Ishikawa (cell line): ENCODE results near the gene LIMD2.

ENCODE experiments used
- CEBPB ChIP-seq: IDR thresholded peaks from 2 replicates; pipeline ENCODE4 v1.6.1; 2012
- CREB1 ChIP-seq: IDR thresholded peaks from 2 replicates; pipeline ENCODE4 v1.6.1; 2012; ENCODE audit warnings: low read depth
- EGR1 ChIP-seq: IDR thresholded peaks from 2 replicates; pipeline ENCODE4 v1.6.1; 2012
- EP300 ChIP-seq: IDR thresholded peaks from 2 replicates; pipeline ENCODE4 v1.6.1; 2012; ENCODE audit warnings: borderline replicate concordance
- FOXM1 ChIP-seq: IDR thresholded peaks from 2 replicates; pipeline ENCODE4 v1.6.1; 2012; ENCODE audit warnings: low read depth, borderline replicate concordance
- MAX ChIP-seq: IDR thresholded peaks from 2 replicates; pipeline ENCODE4 v1.6.1; 2012
- NFIC ChIP-seq: IDR thresholded peaks from 2 replicates; pipeline ENCODE4 v1.6.1; 2012
- RAD21 ChIP-seq: IDR thresholded peaks from 2 replicates; pipeline ENCODE4 v1.6.1; 2012; ENCODE audit warnings: low read depth
- REST ChIP-seq: IDR thresholded peaks from 2 replicates; pipeline ENCODE4 v1.6.1; 2012; ENCODE audit warnings: low read depth, mild to moderate bottlenecking
- TAF1 ChIP-seq: IDR thresholded peaks from 2 replicates; pipeline ENCODE4 v1.6.1; 2012; ENCODE audit warnings: low read depth, mild to moderate bottlenecking
- TCF12 ChIP-seq: IDR thresholded peaks from 2 replicates; pipeline ENCODE4 v1.6.1; 2012; ENCODE audit warnings: low read depth
- TEAD4 ChIP-seq: IDR thresholded peaks from 2 replicates; pipeline ENCODE4 v1.6.1; 2012
- USF1 ChIP-seq: IDR thresholded peaks from 2 replicates; pipeline ENCODE4 v1.6.1; 2012
- YY1 ChIP-seq: IDR thresholded peaks from 2 replicates; pipeline ENCODE4 v1.6.1; 2012; ENCODE audit warnings: low read depth

GRCh38 chr17:63714550-63715277 lies 14.8 kb upstream of the LIMD2 start:
- TF ChIP-seq REST (no peak), TCF12 (no peak), TEAD4 (no peak), YY1 (no peak), CREB1 (no peak), MAX (no peak), TAF1 (no peak), RAD21 (no peak), USF1 (no peak), CEBPB (no peak), EGR1 (no peak), FOXM1 (no peak), EP300 (no peak), NFIC (no peak)
